ENCODE results near the gene PAM. TPM values are rescaled to one million over a fixed set of nuclear protein-coding genes. Genes with fewer than 3 reads are reported as not detected.

PAM gene
- total RNA-seq, 1 donor from 2014 or later = 85.6 TPM

DNA sequence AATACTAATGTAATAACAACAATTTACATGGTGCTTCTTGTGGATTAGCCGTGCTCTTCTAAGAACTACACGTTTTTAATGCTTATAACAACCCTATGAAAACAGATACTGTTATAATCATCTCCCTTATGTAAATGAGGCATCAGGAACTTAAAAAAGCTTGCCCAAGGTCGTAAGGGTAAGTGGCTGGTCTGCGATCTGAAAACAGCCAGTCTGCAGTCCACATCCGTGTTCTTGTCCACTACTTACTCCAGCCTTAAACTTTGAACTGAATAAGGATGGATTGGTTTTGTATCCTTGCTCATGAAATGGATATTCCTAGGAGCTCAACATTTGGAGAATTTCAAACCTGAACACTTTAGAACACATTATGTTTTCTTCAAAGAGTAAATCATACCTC is 26.7 kb downstream of the PAM start:
- no peak for DNase-seq (ENCODE audit: low read depth, low spot score)
- peaks cover 7% of the 10 kb centered on the region for H3K4me1 Mint-ChIP-seq
- H3K9me3 Mint-ChIP-seq = peaks cover 4% of the 10 kb centered on the region
- peaks cover 5% of the 10 kb centered on the region for H3K36me3 Mint-ChIP-seq (ENCODE audit: low read depth)
- H3K27me3 Mint-ChIP-seq (ENCODE audit: low read depth) = no peaks in the 10 kb centered on the region
- H3K27ac Mint-ChIP-seq (ENCODE audit: unreplicated experiment) = no peak overlapping the region
- no peak overlapping the region for H3K4me3 Mint-ChIP-seq
- TF ChIP-seq, protein P1, sequence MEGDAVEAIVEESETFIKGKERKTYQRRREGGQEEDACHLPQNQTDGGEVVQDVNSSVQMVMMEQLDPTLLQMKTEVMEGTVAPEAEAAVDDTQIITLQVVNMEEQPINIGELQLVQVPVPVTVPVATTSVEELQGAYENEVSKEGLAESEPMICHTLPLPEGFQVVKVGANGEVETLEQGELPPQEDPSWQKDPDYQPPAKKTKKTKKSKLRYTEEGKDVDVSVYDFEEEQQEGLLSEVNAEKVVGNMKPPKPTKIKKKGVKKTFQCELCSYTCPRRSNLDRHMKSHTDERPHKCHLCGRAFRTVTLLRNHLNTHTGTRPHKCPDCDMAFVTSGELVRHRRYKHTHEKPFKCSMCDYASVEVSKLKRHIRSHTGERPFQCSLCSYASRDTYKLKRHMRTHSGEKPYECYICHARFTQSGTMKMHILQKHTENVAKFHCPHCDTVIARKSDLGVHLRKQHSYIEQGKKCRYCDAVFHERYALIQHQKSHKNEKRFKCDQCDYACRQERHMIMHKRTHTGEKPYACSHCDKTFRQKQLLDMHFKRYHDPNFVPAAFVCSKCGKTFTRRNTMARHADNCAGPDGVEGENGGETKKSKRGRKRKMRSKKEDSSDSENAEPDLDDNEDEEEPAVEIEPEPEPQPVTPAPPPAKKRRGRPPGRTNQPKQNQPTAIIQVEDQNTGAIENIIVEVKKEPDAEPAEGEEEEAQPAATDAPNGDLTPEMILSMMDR (conservative IDR thresholded peaks at IDR 0.05) = no peak

DNA sequence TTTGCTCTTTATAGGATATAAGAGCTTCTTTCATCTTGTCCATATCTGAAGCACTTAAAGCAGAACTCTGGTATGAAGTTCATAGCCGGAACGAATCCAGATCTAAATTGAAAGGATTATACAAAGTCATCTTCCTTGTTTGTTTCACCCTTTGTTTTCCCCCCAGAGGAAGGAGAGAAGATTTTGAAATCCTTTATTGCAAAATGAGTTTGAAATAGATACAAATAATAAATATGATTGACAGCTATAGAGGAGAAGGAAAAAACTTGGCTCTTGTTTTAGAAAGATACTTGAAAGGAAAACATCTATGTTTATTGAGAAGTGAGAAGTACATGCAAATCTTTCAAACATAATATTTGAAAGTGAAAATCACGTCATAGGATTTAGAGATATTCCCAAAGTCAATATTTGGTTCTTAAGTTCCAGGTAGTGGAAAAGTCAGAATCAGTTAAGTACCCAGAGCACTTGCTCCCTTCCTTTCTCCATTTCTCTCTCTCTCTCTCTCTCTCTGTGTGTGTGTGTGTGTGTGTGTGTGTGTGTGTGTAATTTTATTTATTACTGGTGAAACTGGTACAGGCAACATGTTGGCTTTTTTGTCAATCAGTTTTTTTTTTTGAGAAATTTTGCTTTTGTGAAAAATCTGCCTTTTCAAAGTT is 27.2 kb downstream of the PAM start:
- peaks cover 4% of the 10 kb centered on the region for H3K9me3 Mint-ChIP-seq
- peaks cover 5% of the 10 kb centered on the region for H3K36me3 Mint-ChIP-seq (ENCODE audit: low read depth)
- no peak overlapping the region for H3K4me3 Mint-ChIP-seq
- H3K4me1 Mint-ChIP-seq = peaks cover 7% of the 10 kb centered on the region
- TF ChIP-seq, protein P1 (conservative IDR thresholded peaks at IDR 0.05) = no peak
- no peak for DNase-seq (ENCODE audit: low read depth, low spot score)
- H3K27ac Mint-ChIP-seq (ENCODE audit: unreplicated experiment) = no peak overlapping the region
- no peaks in the 10 kb centered on the region for H3K27me3 Mint-ChIP-seq (ENCODE audit: low read depth)

DNA sequence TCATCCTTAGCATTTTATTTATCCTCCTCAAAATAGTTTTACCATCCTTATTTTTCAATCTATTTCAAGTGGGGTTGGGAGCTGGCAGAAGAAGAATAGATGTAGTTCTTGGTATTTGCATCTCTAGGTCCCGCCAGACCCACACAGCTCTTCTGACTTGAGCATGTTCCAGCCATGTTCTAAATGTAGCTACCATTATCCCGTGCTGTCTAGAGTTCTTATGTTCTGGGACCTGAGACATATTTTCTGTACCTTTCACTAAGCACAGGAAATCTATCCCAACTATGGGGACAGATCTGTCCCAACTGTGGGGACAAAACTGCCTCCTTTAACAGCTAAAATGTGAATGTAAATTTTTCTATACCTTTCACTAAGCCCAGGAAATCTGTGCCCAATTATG is 32.0 kb downstream of the PAM start:
- Mint-ChIP-seq H3K9me3 (peaks cover 4% of the 10 kb centered on the region), H3K36me3 (ENCODE audit: low read depth) (peaks cover 5% of the 10 kb centered on the region), H3K4me3 (no peak overlapping the region), H3K27ac (ENCODE audit: unreplicated experiment) (no peak overlapping the region), H3K27me3 (ENCODE audit: low read depth) (no peaks in the 10 kb centered on the region), H3K4me1 (peaks cover 18% of the 10 kb centered on the region)
- TF ChIP-seq, protein P1 (conservative IDR thresholded peaks at IDR 0.05) = no peak
- DNase-seq (ENCODE audit: low read depth, low spot score) = no peak

DNA sequence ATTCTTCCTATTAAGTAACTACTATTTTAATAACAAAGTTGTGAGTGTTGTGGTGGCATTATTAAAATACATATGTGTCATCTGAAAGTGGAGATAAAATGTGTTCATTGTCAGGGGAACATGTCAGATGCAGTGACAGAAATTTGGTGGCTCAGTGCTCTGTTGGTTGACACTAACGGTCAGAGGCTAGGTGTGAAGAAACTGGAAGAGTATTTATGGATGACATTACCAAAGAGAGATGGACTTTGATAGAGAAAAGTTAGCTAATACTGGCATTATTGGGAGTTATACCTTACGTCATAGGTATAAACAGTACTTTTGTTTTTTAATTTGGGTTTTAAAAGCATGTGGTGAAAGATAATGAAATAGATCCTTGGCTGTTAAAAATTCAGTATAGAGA is 33.7 kb downstream of the PAM start:
- Mint-ChIP-seq H3K4me1 (peaks cover 14% of the 10 kb centered on the region), H3K4me3 (no peak overlapping the region), H3K9me3 (peaks cover 4% of the 10 kb centered on the region), H3K36me3 (ENCODE audit: low read depth) (peaks cover 5% of the 10 kb centered on the region), H3K27me3 (ENCODE audit: low read depth) (no peaks in the 10 kb centered on the region), H3K27ac (ENCODE audit: unreplicated experiment) (no peak overlapping the region)
- no peak for DNase-seq (ENCODE audit: low read depth, low spot score)
- TF ChIP-seq, protein P1 (conservative IDR thresholded peaks at IDR 0.05) = no peak

DNA sequence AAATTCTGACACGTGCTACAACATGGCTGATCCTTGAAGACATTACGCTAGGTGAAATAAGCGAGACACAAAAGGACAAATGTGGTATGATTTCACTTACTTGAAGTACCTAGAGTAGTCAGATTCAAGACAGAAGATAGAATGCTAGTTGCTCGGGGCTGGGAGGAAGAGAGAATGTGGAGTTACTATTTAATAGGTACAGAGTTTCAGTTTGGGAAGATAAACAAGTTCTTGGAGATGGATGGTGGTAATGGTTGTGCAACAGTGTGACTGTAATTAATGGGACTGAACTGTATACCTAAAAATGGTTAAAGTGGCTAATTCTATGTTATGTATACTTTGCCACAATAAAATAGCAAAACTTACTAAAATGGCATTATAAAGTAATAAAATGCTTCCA is 34.4 kb downstream of the PAM start:
- H3K4me1 Mint-ChIP-seq = peaks cover 16% of the 10 kb centered on the region
- TF ChIP-seq, protein P1 (conservative IDR thresholded peaks at IDR 0.05) = no peak
- no peak for DNase-seq (ENCODE audit: low read depth, low spot score)
- H3K27me3 Mint-ChIP-seq (ENCODE audit: low read depth) = no peaks in the 10 kb centered on the region
- H3K27ac Mint-ChIP-seq (ENCODE audit: unreplicated experiment) = no peak overlapping the region
- peaks cover under 1% of the 10 kb centered on the region for H3K36me3 Mint-ChIP-seq (ENCODE audit: low read depth)
- no peak overlapping the region for H3K4me3 Mint-ChIP-seq
- no peaks in the 10 kb centered on the region for H3K9me3 Mint-ChIP-seq
